Kidney tubule cell (primary cell): ENCODE data around the gene CEACAM19.
"Not testable (repeated sequence)": the region's sequence is repeated elsewhere in the genome, so short reads cannot be mapped to it uniquely, and the experiment has no call there.

Experiments
- DNase-seq: peaks from one replicate; pipeline ENCODE4 v3.0.0-alpha.2; 2018; ENCODE audit warnings: low spot score

The CEACAM19 gene, protein sequence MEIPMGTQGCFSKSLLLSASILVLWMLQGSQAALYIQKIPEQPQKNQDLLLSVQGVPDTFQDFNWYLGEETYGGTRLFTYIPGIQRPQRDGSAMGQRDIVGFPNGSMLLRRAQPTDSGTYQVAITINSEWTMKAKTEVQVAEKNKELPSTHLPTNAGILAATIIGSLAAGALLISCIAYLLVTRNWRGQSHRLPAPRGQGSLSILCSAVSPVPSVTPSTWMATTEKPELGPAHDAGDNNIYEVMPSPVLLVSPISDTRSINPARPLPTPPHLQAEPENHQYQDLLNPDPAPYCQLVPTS

DNA sequence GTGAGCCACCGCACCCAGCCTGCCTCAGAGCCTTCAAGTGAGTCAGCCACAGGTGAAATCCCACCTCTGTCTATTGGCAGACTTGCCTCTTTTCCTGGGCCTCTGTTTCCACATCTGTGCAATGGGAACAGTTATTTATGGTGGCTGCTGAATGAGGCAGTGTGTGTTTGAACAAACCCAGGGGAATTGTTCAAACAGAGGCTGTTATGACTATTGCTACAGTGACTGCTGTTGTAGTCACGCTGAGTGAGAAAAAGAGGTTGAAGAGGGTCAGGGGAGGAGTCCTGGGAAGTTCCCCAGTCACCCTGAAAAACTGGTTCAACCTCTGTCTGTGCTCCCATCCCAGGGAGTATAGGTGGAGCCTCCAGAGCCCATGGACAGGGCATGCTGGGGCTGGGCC lies at the start of gene CEACAM19:
TSS of gene CEACAM19 (plus strand) at position 83 of the 400 bp plus-strand sequence. CDS start 450 bp downstream, outside the sequence.
- no peak for DNase-seq

DNA sequence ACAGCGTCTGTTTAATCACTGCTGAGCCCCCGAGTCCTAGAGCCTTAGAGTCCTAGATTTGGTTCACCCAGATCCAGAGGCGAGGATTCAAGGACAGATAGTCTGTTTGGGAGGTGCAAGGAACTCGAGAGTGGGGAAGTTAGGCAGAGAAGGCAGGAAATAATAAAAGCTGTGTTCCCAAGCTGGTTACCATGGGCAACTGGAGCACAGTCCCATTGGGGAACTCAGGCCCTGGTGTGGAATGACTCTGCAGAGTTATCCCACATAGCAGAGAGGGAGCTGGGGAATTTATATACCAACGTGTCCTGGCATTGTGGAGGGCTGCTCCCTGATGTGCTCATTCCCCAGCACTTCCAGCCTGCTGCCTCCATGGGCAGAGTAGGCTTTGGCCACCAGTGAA lies 48.2 kb upstream of the CEACAM19 start:
- peak; percentile 51 for DNase-seq

DNA sequence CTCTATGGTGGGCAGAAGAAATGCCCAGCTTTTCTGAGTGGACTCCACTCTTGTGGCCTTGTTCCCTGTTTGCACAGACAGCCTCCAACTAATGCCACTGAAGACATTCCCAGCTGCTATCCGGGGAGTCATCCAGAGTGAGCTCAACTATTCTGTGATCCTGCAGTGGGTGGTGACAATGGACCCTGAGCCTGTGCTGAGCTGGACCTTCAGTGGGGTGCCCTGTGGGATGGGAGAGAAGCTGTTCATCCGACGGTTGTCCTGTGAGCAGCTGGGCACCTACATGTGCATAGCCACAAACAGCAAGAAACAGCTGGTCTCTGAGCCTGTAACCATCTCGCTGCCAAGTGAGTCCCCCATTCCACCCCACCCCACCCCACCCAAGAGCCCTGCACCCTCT lies 47.7 kb upstream of the CEACAM19 start:
- DNase-seq, result no peak

DNA sequence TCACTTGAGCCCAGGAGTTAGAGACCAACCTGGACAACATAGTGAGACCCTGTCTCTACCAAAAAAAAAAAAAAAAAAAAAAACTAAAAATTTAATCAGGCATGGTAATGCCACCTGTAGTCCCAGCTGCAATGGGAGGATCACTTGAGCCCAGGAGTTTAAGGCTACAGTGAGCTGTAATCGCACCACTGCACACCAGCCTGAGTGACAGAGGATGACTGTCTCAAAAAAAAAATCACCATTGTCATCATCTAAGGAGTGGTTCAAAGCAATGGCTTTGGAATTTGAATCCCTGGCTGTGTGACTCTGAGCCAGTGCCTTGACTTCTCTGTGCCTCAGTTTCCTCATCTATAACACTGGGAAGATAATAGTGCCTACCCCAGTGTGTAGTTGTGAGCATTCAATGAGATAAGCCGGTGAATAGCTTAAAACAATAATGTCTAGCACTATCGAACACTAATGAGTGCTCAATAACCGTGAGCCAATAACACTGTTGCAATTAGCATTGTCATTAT lies 46.4 kb upstream of the CEACAM19 start:
- DNase-seq, result peak; percentile 75

DNA sequence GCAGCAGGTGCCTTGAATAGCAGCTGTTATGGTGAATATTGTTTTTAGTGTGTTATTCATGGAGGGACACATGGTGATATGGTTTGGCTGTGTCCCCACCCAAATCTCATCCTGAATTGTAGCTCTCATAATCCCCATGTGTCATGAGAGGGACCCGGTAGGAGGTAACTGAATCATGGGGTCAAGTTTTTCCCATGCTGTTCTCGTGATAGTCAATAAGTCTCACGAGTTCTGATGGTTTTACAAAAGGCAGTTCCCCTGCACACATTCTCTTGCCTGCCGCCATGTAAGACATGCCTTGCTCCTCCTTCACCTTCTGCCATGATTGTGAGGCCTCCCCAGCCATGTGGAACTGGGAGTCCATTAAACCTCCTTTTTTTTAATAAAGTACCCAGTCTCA lies 45.6 kb upstream of the CEACAM19 start:
- not testable (repeated sequence) for DNase-seq

DNA sequence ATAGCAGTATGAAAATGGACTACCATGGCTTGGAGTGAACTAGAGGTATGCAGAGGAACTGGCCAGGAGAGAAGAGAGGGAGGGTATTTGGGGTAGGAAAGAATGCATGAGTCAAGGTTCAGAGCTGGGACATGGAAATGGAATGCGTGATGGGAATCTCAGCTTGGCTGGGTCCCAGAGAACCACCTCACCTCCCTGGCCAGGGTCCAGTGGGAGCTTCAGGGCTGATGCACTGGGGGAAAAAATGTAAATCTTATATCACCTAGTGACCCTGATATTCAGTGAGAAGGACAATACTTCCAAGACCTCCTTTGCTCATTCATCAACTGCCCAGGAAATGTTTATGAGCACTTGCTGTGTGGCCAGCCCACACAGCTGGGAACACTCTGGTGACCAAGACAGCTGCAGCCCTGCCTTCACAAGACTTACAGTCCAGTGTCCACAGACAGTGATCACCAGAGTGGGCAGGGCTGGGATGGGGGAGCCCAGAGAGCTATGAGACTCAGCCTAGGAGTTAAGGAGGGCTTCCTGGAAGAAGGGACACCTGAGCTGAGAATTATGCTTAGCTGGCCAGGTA lies 45.1 kb upstream of the CEACAM19 start:
- peak; percentile 100 for DNase-seq

DNA sequence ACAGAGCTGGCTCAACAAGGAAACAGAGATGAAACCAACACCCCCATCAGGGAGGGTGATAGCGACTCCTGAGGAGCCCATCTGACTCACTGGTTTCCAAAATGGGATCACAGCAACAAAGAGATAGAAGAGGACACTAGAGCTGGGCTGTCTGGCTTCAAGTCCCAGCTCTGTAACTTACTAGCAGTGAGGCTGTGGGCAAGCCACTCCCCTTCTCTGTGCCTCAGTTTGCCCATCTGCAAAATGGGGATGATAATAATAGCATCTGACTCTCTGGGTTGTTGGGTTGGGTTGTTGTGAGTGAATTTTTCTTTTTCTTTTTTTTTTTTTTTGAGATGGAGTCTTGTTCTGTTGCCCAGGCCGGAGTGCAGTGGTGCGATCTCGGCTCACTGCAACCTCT lies 43.7 kb upstream of the CEACAM19 start:
- DNase-seq, result no peak

DNA sequence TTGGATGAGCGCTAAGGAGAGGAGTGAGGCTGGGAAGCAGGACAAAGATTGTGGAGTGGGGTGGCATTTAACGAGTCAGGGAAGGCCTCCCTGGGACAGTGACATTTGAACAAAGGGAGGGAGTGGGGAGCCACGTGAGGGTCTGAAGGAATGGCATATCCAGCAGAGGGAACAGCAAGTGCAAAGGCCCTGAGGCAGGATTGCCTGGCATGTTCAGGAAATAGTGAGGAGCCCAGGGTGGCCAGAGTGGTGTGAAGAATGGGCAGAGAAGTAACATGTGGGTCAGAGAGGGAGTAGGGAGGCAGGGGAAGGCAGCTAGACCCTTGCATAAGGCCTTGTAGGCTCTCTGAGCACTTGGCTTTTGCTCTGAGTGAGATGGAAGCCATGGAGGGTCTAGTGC lies 42.5 kb upstream of the CEACAM19 start:
- no peak for DNase-seq

DNA sequence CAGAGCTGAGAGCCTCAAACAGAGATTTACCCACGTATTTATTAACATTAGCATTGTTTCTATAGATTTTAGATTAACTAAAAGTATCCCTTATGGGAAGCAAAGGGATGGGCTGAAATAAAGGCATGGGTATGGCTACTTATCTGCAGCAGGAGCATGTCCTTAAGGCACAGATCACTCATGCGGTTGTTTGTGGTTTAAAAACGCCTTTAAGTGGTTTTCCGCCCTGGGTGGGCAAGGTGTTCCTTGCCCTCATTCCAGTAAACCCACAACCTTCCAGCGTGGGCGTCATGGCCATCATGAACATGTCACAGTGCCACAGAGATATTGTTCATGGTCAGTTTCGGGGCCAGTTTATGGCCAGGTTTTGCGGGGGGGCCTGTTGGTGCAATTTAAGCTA lies 39.7 kb upstream of the CEACAM19 start:
- DNase-seq, result not testable (repeated sequence)

DNA sequence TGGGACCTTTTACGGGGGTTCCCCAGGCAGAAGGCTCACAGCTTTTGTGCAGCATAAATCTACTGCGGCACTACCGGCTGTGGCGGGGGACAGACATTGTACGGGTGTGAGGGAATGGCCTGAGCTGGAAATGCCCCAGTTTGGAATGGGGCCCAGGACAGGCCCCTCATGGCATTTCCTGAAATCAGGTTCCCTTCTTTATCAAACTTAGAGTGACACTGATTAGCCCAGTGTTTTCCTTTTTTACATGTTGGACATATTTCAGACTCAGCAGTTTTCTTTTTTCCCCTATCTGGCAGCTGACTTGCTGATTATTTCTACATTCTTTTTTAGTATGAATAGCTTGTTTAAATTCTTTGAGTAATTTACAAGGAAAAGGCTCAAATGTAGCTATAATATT lies 37.2 kb upstream of the CEACAM19 start:
- DNase-seq, result not testable (repeated sequence)

DNA sequence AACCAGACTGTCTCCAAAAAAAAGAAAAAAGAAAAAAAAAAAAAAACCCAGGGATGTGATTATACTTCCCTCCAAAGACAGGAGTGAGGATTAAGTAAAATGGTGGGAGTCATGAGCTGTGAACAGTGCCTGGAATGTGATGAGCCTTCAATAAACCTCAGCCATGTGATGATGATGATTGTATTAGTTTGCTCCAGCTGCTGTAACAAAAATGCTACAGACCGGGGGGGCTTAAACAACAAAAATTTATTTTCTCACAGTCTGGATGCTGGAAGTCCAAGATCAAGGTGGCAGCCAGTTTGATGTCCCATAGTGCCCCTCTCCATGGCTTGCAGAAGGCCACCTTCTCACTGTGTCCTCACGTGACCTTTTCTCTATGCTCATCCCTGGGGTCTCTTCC lies 36.5 kb upstream of the CEACAM19 start:
- no peak for DNase-seq

DNA sequence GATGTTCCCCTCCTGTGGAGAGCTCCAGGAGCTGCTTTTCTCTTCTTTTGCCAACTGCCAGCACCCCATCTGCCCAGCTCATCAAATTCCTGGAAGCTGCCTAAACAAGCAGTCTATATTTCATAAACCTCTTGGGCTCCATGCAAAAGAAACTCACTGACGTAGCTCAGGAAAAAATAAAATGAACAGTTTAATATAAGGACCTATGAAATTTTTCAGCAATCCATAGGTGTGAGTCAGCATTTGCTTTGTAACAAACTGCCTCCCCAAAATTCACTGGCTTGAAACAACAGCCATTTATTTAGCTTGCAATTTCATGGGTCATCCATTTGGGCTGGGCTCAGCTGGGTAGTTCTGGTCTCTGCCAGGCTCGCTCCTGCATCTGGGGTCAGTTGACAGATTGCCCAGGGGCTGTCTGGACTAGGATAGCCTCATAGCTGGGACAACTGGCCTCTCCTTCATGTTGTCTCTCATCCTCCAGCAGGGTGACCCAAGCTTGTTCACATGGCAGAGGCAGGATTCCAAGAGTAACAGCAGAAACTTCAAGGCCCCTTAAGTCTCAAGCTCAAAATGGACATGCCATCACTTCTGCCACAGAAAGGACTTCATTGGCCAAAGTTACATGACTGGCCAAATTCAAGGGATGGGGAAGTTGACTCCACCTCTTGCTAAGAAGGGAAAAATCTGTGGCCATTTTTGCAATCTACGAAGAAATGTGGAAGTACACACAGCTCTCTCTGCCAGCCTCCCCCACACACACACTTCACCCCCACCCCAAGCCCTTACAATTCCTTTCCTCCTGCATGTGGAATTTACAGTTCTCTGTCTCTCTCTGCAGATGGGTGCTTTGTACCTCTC lies 35.5 kb upstream of the CEACAM19 start:
- peak; percentile 57 for DNase-seq

DNA sequence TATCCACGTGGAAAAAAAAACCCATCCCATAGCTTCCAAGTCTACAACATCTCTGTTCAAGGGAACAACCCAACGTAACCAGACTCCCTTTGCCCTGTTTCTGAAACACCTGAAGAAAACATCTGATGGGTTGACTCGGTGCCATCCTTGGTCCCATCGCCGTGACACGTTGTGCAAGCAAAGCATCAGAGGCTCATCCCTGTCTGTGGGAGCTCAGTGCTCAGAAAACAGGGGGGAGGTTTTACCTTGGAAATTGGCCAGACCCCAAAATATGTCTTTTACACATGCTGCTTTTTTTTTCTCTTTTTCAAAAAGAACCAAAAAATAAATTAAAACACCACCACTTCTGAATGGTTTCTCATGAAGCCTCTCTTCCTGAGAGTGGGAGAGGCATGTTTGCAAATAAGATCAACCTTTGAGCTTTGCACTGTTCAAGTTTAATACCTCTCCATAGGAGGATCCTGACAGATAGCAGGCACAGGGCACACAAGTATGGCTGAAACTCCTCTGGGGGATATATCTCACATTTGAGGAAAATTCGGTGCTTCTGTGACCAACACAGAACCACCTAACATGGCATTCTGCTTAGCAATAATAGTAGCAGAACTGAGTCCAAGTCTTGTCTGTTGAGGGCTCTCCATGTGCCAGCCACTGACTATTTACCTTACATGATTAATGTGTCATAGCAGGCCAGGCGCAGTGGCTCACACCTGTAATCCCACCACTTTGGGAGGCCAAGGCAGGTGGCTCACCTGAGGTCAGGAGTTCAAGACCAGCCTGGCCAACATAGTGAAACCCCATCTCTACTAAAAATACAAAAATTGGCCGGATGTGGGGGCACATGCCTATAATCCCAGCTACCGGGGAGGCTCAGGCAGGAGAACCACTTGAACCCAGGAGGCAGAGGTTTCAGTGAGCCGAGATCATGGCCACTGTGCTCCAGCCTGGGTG lies 34.6 kb upstream of the CEACAM19 start:
- no peak for DNase-seq

DNA sequence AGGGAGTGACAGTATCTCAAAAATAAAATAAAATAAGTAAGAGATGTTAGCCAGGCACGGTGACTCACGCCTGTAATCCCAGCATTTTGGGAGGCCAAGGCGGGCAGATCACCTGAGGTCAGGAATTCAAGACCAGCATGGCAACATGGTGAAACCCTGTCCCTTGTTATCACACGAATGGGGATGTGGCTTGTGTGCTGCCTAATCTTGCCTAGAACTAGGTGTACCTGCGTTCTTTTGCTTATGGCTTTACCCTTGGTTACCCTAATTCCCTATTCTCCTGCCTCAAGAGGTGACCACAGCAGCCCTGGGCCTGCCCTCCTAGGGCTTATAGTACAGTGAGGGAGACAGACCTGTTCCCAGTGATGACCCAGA lies 33.9 kb upstream of the CEACAM19 start:
- no peak for DNase-seq

DNA sequence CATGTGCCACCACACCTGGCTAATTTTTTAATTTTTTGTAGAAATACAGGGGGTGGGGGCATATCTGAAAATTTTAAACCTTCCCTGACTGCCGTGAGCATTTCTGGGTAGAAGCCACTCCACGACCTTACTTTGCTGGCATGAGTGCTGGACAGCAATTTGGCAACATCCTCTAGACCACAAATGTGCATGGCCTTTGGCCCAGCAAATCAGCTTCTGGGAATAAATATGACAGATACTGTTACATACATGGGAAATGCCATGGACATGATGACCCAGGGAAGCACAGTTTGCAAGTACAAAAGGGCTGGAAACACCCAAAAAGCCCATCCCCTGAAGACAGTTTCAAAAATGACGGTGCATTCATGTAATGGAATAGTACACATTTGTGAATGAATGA lies 30.8 kb upstream of the CEACAM19 start:
- peak; percentile 64 for DNase-seq

DNA sequence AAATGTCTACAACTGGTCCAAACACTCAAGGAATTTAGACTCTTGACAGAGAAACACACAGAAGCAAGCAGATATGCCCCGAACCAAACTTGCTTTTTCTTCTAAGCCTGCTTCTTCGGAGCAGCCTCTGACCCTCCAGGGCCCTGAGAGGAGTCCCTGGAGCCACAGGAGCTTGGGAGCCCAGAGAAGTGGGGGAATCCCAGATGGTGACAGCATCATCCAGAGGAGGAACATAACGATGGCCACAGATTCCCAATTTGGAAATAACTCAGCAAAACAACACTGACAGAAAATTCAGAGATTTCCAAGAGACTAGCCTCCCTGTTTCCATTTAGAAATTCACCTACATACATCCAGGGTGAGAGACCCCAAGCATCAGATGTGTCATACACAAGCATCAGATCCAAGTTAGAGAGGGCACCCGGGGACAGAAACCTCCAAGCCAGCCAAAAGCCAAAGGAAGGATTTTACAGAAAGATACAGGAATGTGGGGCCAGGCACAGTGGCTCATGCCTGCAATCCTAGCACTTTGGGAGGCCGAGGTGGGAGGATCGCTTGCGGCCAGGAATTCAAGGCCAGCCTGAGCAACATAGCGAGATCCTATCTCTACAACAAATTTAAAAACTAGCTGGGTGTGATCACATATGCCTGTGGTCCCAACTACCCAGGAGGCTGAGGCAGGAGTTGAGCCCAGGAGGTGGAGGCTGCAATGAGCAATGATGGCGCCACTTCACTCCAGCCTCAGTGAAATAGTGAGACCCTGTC lies 29.6 kb upstream of the CEACAM19 start:
- DNase-seq, result no peak

DNA sequence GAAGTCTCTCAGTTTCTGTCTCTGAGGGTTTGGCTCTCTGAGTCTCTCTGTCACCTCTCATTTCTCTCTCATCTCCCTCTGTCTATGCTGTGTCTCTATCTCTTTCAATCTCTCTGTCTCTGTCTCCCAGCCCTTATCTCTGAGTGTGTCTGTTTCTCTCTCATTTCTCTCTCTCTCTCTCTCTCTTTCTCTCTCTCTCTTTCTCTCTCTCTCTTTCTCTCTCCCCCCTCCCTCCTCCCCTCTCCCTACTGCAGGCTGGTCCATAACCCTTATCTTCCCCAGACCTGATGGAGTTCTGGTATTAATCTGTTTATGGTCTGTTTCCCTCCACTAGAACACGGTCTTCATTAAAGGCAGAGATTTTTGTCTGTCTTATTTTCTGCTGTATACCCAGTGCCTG lies 28.9 kb upstream of the CEACAM19 start:
- no peak for DNase-seq

DNA sequence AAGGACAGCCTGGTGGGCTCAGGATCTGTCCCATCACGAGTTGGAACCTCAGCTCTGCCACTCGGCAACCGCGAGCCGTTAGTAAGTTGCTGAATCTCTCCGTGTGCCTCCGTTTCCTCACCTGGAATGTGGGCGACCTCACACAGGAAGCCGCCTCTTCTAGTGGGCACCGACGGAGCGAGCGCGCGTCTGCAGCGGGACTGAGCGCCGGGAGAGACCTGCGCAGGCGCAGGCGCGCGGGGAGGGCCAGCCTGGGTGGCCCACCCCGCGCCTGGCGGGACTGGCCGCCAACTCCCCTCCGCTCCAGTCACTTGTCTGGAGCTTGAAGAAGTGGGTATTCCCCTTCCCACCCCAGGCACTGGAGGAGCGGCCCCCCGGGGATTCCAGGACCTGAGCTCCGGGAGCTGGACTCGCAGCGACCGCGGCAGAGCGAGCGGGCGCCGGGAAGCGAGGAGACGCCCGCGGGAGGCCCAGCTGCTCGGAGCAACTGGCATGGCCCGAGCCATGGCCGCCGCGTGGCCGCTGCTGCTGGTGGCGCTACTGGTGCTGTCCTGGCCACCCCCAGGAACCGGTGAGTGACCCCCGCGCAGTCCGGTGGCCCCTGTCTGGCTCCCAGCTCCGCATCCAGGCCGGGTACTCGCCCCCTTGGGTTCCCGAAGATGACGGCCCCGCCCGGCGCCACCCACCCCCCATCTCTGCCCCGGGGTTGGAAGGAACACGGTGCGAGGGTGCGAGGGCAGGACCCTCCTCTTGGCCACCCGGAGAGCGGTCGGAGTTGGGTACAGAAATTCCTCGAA lies 27.5 kb upstream of the CEACAM19 start, which contains the start of gene PVR:
TSS of gene PVR (plus strand) at position 306 of the 797 bp plus-strand sequence. CDS start at position 493, 187 bp downstream.
- peak; percentile 94 for DNase-seq

DNA sequence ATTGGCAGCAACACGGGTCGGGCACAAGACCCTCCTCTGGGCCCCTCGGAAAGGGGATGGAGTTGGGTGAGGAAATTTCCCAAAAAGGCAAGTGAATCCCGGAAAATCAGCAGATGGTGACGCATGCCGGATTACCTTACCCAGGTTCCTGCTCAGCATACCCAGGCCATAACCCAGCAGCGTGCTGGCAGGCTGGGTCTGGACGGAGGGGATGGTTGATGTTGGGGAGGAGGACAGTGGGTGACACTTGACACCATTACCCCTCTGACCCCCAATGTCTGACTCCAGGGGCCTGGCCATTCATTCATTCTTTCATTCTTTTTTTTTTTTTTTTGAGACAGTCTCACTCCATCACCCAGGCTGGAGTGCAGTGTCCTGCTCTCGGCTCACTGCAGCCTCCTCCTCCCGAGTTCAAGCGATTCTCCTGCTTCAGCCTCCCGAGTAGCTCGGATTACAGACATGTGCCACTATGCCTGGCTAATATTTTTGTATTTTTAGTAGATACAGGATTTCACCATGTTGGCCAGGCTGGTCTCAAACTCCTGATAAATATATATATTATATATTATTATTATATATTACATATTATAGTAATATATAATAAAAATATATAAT lies 26.8 kb upstream of the CEACAM19 start:
- DNase-seq, result peak; percentile 82
